ENCODE results near the gene OSTF1.

Gene OSTF1

GRCh38 chr9:75101004-75101588 is 12.8 kb downstream of the OSTF1 start:
- TF ChIP-seq CTCF (conservative IDR thresholded peaks at IDR 0.05; ENCODE audit: low read depth, low read length) = no peak
- Histone ChIP-seq H3K9ac (no peak overlapping the region), H2AFZ (ENCODE audit: low read depth) (no peak overlapping the region), H3K36me3 (ENCODE audit: insufficient read depth) (no peaks in the 10 kb centered on the region), H3K27me3 (ENCODE audit: insufficient read depth, low read depth) (no peaks in the 10 kb centered on the region), H3K4me2 (no peak overlapping the region), H4K20me1 (ENCODE audit: insufficient read depth) (no peaks in the 10 kb centered on the region), H3K79me2 (ENCODE audit: insufficient read depth, low read depth) (peaks cover 11% of the 10 kb centered on the region; the same call in 1 of the 2 replicates), H3K27ac (no peak overlapping the region), H3K4me1 (ENCODE audit: low read depth, poor library complexity, severe bottlenecking) (no peaks in the 10 kb centered on the region), H3K4me3 (IDR thresholded peaks at IDR 0.05; ENCODE audit: insufficient read depth, low read depth, low read length) (no peak overlapping the region)

GRCh38 chr9:75102177-75102790 is 14.0 kb downstream of the OSTF1 start:
- no peak overlapping the region for H3K4me2 ChIP-seq
- no peak overlapping the region for H3K9ac ChIP-seq

GRCh38 chr9:75104607-75105006 is 16.3 kb downstream of the OSTF1 start:
- H3K36me3 ChIP-seq (ENCODE audit: insufficient read depth) = no peaks in the 10 kb centered on the region
- no peak overlapping the region for H3K4me2 ChIP-seq

More at GRCh38 chr9:75102177-75102790, 14.0 kb downstream of the OSTF1 start:
- Histone ChIP-seq H2AFZ (ENCODE audit: low read depth) (no peak overlapping the region), H3K36me3 (ENCODE audit: insufficient read depth) (no peaks in the 10 kb centered on the region), H3K79me2 (ENCODE audit: insufficient read depth, low read depth) (peaks cover 11% of the 10 kb centered on the region; the same call in 1 of the 2 replicates), H3K27me3 (ENCODE audit: insufficient read depth, low read depth) (no peaks in the 10 kb centered on the region), H3K27ac (no peak overlapping the region), H3K4me3 (IDR thresholded peaks at IDR 0.05; ENCODE audit: insufficient read depth, low read depth, low read length) (no peak overlapping the region), H4K20me1 (ENCODE audit: insufficient read depth) (no peaks in the 10 kb centered on the region), H3K4me1 (ENCODE audit: low read depth, poor library complexity, severe bottlenecking) (no peaks in the 10 kb centered on the region)
- no peak for TF ChIP-seq CTCF (conservative IDR thresholded peaks at IDR 0.05; ENCODE audit: low read depth, low read length)

GRCh38 chr9:75105019-75105540 is 16.8 kb downstream of the OSTF1 start:
- Histone ChIP-seq H3K9ac (no peak overlapping the region), H3K27ac (no peak overlapping the region), H3K36me3 (ENCODE audit: insufficient read depth) (no peaks in the 10 kb centered on the region), H4K20me1 (ENCODE audit: insufficient read depth) (no peaks in the 10 kb centered on the region), H3K4me1 (ENCODE audit: low read depth, poor library complexity, severe bottlenecking) (no peaks in the 10 kb centered on the region), H3K4me2 (no peak overlapping the region), H3K4me3 (IDR thresholded peaks at IDR 0.05; ENCODE audit: insufficient read depth, low read depth, low read length) (no peak overlapping the region), H2AFZ (ENCODE audit: low read depth) (no peak overlapping the region), H3K79me2 (ENCODE audit: insufficient read depth, low read depth) (peaks cover 5% of the 10 kb centered on the region; the same call in 1 of the 2 replicates), H3K27me3 (ENCODE audit: insufficient read depth, low read depth) (no peaks in the 10 kb centered on the region)
- TF ChIP-seq CTCF (conservative IDR thresholded peaks at IDR 0.05; ENCODE audit: low read depth, low read length) = no peak

More at GRCh38 chr9:75104607-75105006, 16.3 kb downstream of the OSTF1 start:
- Histone ChIP-seq H4K20me1 (ENCODE audit: insufficient read depth) (no peaks in the 10 kb centered on the region), H3K4me1 (ENCODE audit: low read depth, poor library complexity, severe bottlenecking) (no peaks in the 10 kb centered on the region), H3K27me3 (ENCODE audit: insufficient read depth, low read depth) (no peaks in the 10 kb centered on the region), H3K27ac (no peak overlapping the region), H2AFZ (ENCODE audit: low read depth) (no peak overlapping the region), H3K79me2 (ENCODE audit: insufficient read depth, low read depth) (peaks cover 10% of the 10 kb centered on the region; the same call in 1 of the 2 replicates), H3K9ac (no peak overlapping the region), H3K4me3 (IDR thresholded peaks at IDR 0.05; ENCODE audit: insufficient read depth, low read depth, low read length) (no peak overlapping the region)
- TF ChIP-seq CTCF (conservative IDR thresholded peaks at IDR 0.05; ENCODE audit: low read depth, low read length) = no peak

All from KMS-11 (cell line).